SK-N-SH (cell line): ENCODE data around the gene SLIT1.

Experiments
- CHD2 ChIP-seq: fragments of 150-350 bp; IDR thresholded peaks from 2 replicates; pipeline ENCODE4 v1.6.1; 2018; ENCODE audit warnings: low read length; ENCODE audit not compliant: partially characterized antibody
- EP300 ChIP-seq, 2 experiments: IDR thresholded peaks; 2 replicates each; pipeline versions ENCODE4 v1.4.0 to v1.6.1; 2012; ENCODE audit warnings: borderline replicate concordance in 1 of 2, low read depth in 1 of 2, low read length in 1 of 2
- GABPA ChIP-seq: IDR thresholded peaks from 2 replicates; pipeline ENCODE4 v1.4.0; 2012; ENCODE audit warnings: low read depth, mild to moderate bottlenecking
- TF ChIP-seq, protein P1 (sequence below): fragments of 200-600 bp; sonication (generic); IDR thresholded peaks from 2 replicates; pipeline ENCODE4 v1.6.1; 2017; ENCODE audit warnings: antibody characterized with exemption, mild to moderate bottlenecking, moderate library complexity

DNA sequence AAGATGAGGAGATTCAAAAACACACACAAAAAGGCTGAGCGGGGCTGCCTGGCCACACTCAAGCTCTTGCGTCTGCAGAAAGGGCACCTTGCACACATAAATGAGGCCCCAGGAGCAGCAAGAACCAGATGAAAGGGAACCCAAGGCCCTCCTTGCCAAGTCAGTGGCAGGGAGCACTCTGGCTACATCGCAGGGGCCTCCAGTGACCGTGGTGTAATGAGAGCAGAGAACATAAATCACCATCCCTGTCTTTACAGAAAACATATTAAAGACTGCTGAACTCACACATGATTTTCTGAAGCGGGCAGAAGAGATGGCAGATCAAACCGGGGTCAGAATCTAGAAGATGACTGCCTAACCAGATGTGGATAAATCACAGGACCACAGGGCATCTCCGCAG, 80.5 kb downstream of the SLIT1 start:
- TF ChIP-seq GABPA: no peak
- TF ChIP-seq EP300 (IDR thresholded peaks at IDR 0.05; ENCODE audit: borderline replicate concordance in 1 of 2, low read depth in 1 of 2, low read length in 1 of 2): no peak
- no peak for TF ChIP-seq CHD2
- TF ChIP-seq, protein P1, sequence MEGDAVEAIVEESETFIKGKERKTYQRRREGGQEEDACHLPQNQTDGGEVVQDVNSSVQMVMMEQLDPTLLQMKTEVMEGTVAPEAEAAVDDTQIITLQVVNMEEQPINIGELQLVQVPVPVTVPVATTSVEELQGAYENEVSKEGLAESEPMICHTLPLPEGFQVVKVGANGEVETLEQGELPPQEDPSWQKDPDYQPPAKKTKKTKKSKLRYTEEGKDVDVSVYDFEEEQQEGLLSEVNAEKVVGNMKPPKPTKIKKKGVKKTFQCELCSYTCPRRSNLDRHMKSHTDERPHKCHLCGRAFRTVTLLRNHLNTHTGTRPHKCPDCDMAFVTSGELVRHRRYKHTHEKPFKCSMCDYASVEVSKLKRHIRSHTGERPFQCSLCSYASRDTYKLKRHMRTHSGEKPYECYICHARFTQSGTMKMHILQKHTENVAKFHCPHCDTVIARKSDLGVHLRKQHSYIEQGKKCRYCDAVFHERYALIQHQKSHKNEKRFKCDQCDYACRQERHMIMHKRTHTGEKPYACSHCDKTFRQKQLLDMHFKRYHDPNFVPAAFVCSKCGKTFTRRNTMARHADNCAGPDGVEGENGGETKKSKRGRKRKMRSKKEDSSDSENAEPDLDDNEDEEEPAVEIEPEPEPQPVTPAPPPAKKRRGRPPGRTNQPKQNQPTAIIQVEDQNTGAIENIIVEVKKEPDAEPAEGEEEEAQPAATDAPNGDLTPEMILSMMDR: no peak
